Omental fat pad (tissue), 4 donors: ENCODE data around the gene TRAK1. TPM values are rescaled to one million over a fixed set of nuclear protein-coding genes. Genes with fewer than 3 reads are reported as not detected.

ENCODE experiments used
- ATAC-seq: fragments of 150-250 bp; one replicate; pipeline ENCODE4 v1.9.1; 2016; ENCODE audit warnings: mild to moderate bottlenecking, moderate library complexity; ENCODE audit not compliant: low FRiP score
- DNase-seq: peaks from one replicate; pipeline ENCODE4 v3.0.0-alpha.2; 2019; ENCODE audit warnings: low spot score
- CTCF ChIP-seq, 3 donors: fragments of 450-650 bp; IDR thresholded peaks; one replicate each; pipeline ENCODE4 v1.5.1; 2016 to 2017; ENCODE audit warnings: antibody characterized with exemption in 3 of 3, mild to moderate bottlenecking in 3 of 3, moderate library complexity in 2 of 3
- total RNA-seq, 4 donors: library from RNA; depleted of rRNA; stranded (reverse); fragments of >200 nt; gene quantifications; one replicate each; pipeline ENCODE4 v1.1.0, GENCODE V29; 2016

Gene TRAK1
- total RNA-seq, 4 donors from 2014 or later = 21.4 to 42.9 (median 37.0) TPM

GRCh38 chr3:42057561-42058211 lies 33.5 kb upstream of the TRAK1 start:
- DNase-seq = no peak
- no peak for TF ChIP-seq CTCF (IDR thresholded peaks at IDR 0.05)
- ATAC-seq = no peak

- TF ChIP-seq CTCF (IDR thresholded peaks at IDR 0.05) = no peak
- ATAC-seq (peak; percentile 30), DNase-seq (no peak)
Measured at GRCh38 chr3:42061025-42061712, 30.0 kb upstream of the TRAK1 start.

- ATAC-seq = peak; percentile 93
- DNase-seq = no peak
- TF ChIP-seq CTCF (IDR thresholded peaks at IDR 0.05) = no peak
Measured at GRCh38 chr3:42061713-42062380, 29.3 kb upstream of the TRAK1 start.

- DNase-seq (no peak), ATAC-seq (no peak)
- TF ChIP-seq CTCF (IDR thresholded peaks at IDR 0.05) = no peak
Measured at GRCh38 chr3:42062464-42062863, 28.7 kb upstream of the TRAK1 start.

- no peak for ATAC-seq
- no peak for TF ChIP-seq CTCF (IDR thresholded peaks at IDR 0.05)
- DNase-seq = no peak
Measured at GRCh38 chr3:42063888-42064287, 27.3 kb upstream of the TRAK1 start.

- peak; percentile 52 for ATAC-seq
- DNase-seq = no peak
- no peak for TF ChIP-seq CTCF (IDR thresholded peaks at IDR 0.05)
Measured at GRCh38 chr3:42066516-42067181, 24.5 kb upstream of the TRAK1 start.
